Measurements from ENCODE around the gene KCNJ6.

GRCh38 chr21:37848721-37849490, 67.4 kb downstream of the KCNJ6 start:
- TF ChIP-seq CTCF (IDR thresholded peaks at IDR 0.05; ENCODE audit: insufficient read depth, low read length, poor library complexity, severe bottlenecking) (no peak), EZH2phosphoT487 (conservative IDR thresholded peaks at IDR 0.05; ENCODE audit: low read length) (no peak)

Measured in SU-DHL-6 (cell line).